LoVo (cell line): ENCODE data around the gene CCDC83.
"Not testable (repeated sequence)": the region's sequence is repeated elsewhere in the genome, so short reads cannot be mapped to it uniquely, and the experiment has no call there.

ENCODE experiments used
- DNase-seq: peaks from one replicate; pipeline ENCODE4 v3.0.0-alpha.2; 2016; ENCODE audit warnings: low spot score

The CCDC83 gene

DNA sequence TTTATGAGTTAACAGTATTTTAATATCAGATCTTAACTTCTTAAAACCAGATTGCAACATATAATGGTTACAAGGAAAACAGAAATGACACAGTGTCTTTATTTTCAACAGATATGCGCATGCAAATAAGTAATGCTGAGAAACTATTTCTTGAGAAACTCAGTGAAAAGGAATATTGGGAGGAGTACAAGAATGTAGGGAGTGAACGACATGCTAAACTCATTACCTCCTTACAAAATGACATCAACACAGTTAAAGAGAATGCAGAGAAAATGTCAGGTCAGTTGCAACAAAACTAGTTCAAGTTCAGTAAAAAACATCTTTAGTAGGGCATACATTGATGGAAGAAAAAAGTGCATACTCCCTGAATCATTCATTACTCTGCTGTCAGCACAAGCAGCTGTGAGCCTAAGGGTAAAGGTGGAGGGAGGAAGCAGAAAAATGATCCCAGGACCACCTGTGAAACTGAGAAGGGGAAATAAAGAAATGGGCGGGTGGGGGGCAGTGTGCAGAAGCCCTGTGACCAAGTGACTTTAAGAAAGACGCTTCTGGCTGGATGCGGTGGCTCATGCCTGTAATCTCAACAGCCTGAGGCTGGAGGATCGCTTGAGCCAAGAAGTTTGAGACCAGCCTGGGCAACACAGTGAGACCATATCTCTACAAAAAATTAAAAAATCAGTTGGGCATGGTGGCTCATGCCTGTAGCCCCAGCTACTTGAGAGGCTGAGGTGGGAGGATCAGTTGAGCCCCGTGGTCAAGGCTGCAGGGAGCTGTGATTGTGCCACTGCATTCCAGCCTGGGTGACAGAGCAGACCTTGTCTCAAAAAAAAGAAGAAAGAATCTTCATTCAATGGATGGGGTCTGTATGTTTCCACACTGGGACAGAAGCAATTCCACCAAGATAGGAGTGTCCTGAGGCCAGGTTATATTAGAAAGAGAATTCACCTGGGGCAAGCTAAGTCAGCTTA is 31.2 kb downstream of the CCDC83 start:
- no peak for DNase-seq

DNA sequence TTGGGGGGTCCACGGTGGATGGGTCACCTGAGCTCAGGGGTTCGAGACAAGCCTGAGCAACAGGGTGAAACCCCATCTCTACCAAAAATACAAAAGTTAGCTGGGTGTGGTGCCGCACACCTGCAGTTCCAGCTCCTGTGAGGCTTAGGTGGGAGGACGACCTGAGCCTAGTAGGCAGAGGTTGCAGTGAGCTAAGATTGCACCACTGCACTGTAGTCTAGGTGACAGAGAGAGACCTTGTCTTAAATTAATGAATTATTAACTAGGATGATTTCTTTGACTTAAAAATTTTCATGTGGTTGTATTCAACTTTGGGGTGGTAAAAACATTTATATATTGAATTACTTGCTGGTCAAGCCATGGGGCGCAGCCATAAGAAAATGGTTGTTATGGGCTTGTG is 33.9 kb downstream of the CCDC83 start:
- DNase-seq = no peak

DNA sequence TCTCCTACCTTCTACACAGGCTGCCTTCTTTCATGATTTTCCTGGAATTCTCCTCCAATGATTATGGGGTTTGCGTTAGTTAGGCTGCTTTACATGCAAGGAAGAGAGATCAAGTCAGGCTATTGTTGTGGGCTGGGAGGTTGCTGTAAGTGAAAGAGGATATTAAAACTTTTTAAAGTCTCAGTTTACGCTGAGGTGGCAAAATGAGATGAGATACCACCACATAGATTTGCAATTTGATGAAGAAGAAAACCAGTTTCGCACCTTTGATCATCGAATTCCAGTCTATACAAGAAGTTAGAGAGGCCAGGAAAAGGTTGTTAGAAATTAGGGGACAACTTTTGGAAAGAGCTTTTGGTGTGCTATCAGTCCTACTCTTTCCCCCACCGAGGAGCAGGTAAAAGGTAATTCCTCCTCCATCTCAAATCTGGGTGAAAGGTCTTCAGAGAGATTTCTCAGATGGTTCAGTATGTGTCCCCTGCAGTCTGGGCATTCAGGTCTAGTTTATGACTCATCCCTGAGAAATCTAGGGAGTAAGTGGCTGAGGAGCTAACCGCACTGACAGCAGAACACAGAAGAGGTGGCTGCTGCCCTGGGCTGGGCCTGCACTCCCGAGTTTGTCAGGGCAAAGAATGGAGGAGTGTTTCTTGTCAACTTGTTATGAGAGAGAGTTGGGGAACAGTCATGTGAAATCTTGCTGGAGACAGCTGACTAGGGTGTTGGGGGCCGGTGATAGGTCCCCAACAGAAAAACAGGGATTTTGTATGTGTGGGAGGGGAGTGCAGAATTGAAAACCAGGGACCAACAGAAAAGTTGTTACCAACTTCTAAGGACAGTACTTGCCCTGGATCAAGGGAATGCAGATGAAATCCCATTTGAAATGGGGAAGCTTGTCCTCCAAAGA is 34.7 kb downstream of the CCDC83 start:
- peak; percentile 78 for DNase-seq

DNA sequence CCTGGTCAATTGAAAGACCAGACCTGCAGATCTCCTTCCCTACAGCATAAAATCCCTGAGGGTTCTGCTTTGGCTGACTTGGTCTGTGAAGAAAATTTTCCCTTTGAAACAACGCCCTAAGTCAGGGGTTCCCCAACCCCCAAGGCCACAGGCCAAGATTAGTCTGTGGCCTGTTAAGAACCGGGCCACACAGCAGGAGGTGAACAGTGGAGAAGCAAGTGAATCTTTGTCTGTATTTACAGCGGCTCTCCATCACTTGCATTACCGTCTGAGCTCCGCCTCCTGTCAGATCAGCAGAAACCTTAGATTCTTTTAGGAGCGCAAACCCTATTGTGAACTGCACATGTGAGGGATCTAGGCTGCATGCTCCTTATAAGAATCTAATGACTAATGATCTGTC is 38.2 kb downstream of the CCDC83 start:
- no peak for DNase-seq

DNA sequence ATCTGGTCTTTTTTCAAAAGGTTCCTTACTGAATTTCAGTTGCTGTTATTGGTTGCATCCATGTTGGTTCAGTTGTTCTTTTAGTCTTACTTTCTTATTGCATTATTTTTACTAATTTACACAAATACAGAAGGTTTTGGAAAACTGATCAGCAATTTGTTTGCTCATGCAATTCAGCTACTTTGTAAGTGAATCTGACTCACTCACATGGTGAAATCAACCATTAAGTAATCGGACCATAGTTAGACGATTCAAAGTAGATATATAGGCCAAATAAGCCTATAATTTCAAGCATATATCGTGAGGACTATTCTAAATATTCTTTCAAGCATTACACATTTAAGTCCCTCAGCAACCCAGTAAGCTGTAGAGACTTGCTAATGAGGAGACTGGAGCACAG is 41.7 kb downstream of the CCDC83 start:
- no peak for DNase-seq

DNA sequence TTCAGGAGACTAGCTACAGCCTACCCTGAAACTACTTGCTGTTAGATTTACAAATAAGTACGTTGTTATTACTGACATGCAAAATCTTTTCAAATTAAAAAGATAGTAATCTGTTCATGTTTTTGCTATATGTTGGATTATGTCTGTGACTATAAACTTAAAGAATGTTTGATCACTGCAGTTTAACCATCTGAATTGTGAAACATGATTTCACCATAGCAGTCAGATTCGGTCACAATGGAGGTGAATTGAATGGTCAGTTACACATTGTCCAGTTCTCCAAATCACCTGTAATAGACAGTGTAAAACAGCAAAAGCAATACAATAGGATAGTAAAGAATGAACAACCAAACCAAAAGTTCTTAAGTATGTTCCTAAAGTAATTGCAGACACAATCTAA is 43.3 kb downstream of the CCDC83 start:
- no peak for DNase-seq

DNA sequence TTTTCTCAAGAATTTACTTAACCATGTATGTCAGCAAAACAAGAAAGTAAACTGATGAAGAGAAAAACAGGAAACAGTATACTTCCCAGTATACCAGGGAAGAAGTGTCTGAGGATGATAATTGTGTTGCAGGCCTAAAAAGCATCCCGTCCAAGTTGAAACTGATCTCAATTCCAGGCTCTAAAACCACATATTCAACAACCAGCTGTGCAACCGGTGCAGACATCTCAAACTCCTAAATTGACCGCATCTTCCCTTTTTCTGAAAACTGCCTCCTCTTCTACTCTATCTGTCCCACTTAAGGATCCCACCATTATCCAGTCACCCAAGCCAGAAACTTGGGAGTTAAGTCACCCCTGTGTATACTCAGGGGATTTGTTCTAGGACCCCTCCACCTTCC is 47.2 kb downstream of the CCDC83 start:
- no peak for DNase-seq

DNA sequence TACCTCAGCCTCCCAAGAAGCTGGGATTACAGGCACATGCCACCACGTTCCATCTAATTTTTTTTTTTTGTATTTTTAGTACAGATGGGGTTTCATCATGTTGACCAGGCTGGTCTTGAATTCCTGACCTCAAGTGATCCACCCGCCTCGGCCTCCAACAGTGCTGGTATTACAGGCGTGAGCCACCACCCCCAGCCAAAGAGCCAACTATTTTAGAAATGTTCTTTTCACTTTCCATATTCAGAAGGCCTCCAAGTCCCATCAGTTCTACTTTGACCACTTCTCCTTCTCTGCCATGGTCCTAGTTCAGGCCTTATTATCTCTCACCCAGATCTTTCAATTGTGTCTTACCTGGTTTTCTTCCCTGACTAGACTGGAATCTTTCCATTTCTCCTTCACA is 48.2 kb downstream of the CCDC83 start:
- no peak for DNase-seq

DNA sequence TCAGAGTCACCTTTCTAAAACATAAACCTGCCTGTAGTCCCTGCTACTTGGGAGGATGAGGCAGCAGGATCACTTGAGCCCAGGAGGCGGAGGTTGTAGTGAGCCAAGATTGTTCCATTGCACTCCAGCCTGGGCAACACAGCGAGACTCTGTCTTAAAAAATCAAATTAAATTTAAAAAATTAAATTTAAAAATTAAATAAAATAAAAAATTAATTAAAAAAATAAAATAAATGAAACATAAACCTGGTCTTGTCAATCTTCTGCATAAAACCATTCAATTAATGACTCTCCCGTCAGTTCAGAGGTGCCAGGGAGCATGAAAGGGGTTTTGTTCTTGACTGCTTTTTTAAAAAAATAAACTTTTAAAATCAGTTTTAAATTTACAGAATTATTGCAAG is 48.6 kb downstream of the CCDC83 start:
- DNase-seq = no peak

DNA sequence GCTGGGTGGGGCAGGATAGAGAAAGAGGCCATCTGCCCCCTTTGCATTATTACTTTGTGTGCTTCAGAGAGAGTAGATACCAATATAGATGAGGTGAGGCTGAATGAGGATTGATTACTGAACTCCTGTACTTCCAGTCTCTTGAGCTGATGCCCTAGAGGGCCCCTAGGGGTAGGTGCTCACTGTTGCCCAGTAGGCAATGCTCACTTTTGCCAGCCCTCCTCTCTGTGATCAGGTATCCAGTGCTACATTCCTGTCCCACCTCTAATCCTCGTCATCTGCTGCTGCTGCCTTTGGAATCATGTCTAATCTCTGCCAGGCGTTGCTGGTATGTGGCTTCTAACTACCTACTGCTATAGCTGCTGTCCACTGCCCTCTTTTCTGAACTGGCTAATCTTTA is 57.2 kb downstream of the CCDC83 start:
- no peak for DNase-seq

DNA sequence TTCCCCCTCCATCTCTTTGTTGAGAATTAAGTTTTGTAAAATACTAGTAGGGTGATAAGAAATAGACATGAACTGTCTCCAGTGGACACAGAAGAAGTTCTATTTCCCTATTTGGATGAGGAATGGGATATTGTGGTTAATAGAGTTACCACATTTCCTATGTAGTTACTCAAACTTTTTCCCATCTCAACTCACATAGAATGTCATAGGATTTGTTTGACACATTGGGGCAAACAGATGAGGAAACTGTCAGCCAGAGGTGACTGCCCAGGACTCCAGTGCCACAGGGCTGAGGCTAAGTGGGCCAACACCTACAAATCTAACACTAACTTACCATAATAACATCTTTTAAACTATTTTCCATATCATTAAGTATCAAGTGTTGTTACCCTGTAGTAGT is 58.3 kb downstream of the CCDC83 start:
- no peak for DNase-seq

DNA sequence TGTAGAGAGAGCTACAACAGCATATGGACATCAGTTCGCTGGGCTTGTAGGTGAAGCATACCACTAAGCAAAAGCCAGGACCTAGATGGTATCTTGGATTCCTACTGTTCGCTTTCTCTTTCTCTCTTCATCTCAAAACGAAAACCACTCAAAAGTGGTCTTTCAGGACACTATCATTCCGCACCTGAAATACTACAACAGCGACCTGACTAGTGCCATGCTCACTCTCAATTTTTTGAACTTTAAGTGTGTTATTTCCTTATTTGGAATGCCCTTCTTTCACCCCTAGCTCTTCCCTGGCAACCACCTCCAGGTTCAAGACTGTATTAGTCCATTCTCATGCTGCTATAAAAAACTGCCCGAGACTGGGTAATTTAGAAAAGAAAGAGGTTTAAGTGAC is 59.2 kb downstream of the CCDC83 start:
- no peak for DNase-seq

DNA sequence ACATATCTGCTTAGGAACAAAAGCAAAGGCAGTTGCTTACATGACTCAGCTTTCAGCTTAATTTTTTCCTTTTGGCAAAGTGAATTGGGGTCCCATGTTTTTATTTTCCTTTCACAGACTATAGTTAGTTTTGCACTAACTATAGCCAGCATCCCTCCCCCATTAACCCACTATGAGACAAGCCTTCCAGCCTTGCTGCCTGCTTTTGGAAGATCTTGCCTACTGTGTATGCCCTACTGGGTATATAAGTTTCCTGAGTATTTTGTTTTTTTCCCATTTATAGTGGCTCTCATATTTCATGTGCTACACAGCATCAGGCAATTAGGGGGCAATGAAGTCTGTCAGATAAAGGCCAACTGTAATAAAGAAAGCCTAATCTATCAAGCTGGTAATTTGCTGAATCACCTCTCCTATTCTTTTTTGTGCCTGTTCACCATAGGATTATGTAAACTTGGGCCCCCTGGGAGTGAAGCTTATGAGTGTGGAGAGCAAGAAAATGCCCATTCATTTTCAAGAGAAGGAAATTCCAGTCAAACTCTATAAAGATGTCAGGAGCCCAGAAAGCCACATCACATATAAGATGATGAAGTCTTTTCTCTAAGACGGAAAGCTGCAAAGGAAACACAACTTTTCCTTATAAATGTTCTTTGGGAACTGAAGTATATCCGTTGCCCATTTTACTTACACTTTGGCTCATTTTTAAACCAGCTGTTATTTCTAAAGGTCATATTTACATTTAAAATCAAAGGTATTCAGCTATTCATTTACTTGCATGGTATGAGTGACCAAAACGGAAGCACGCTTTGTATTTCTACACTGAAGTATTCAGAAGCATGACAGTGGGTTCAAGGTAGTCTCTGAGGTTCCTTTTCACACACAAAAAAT is 64.0 kb downstream of the CCDC83 start:
- no peak for DNase-seq

DNA sequence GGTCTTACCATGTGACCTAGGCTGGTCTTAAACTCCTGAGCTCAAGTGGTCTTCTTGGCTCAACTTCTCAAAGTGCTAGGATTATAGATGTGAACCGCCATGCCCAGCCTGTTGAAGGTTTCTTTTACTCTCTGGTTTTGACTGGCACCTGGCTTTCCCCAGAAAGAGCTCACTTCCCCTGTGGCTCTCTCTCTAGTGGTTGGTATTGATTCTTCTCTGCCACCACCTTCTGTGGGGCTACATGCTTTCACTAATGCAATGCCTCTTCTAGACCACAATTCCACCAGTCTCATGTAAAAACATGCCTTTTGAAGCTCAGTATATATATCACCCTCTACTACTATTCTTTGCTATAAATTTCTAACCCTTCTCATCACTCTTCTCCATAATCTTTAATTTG is 67.2 kb downstream of the CCDC83 start:
- DNase-seq = no peak

DNA sequence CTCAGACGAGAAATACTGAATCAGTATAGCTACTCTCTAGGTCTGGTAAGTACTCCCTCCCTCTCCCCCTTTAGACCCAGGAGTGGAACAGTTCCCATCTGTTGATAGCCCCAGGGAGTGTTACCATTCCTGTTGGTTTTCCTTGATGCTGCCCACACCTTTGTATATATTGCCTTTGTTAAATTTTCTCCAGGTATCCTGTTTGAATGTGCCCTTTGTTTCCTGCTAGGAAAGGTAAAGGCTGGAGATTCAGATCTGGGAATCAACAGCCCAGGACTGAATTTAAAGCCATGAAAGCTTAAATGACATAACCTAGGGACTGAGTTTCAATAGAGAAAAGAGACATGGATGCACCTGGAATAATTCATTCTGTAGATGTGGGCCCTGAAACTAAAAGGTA is 68.3 kb downstream of the CCDC83 start:
- DNase-seq = no peak

DNA sequence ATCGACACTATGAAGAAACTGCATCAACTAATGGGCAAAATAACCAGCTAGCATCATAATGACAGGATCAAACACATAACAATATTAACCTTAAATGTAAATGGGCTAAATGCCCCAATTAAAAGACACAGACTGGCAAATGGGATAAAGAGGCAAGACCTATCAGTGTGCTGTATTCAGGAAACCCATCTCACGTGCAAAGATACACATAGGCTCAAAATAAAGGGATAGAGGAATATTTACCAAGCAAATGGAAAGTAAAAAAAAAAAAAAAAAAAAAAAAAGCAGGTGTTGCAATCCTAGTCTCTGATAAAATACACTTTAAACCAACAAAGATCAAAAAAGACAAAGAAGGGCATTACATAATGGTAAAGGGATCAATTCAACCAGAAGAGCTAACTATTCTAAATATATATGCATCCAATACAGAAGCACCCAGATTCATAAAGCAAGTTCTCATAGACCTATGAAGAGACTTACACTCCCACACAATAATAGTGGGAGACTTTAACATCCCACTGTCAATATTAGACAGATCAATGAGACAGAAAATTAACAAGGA is 71.6 kb downstream of the CCDC83 start:
- DNase-seq = not testable (repeated sequence)

DNA sequence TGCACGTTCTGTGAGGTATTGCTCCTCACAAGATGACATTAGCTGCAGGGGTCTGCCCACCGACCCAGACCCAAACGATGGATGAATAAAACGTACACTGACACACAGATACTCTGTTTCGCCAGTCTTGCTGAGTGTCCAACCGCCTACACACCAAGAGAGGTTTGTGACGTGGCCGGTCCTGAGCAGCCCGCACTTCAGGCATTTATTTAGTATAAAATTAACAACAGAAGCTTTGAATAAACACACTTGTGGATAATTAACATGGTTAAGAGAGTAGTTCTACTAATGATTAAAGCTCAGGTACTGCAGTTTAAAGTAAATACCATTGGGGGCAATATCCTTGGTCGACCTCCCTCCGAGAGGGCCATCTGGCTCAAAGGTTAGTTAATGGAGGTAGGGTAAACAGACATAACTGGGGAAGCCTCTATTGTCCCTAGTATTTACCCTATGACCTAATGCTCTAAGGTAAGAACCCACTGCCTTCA is 75.7 kb downstream of the CCDC83 start:
- no peak for DNase-seq

DNA sequence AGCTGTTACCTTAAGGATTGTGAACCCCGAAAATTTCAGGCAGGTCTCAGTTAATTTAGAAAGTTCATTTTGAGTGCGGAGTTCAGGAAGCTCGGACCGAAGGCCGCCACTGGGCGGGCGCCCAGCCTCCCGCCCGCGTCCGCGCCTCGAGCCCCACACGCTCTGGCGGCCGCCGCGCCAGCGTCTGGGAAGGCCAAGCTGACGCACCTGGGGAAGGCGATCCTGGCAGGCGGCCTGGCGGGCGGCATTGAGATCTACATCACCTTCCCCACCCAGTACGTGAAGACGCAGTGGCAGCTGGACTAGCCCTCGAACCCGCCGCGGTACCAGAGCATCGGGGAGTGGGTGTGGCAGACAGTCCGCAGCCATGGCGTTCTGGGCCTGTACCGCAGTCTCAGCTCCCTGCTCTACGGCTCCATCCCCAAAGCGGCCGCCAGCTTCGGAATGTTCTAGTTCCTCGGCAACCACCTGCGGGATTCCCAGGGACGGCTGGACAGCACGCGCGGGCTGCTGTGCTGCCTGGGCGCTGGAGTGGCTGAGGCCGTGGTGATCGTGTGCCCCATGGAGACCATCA is 79.5 kb downstream of the CCDC83 start:
- no peak for DNase-seq

DNA sequence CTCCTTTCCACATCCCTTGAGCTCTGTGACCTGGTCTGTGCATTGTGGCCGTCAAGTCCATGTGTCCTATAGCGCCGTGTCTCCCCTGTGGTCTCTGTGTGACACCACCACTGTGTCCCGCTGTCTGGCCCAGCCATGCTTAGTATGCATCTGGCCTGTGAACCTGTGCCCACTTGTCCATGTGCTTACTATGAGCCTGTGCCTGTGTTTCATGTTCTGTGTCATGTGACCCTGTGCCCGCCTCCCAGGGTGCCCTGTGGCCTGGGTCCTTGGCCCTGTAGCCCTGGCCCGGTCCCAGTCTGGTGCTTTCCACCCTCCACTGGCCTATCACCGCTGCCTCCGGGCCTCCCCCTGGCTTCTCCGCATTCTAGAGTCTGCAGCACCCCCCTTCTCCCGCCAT is 80.6 kb downstream of the CCDC83 start:
- DNase-seq = no peak

DNA sequence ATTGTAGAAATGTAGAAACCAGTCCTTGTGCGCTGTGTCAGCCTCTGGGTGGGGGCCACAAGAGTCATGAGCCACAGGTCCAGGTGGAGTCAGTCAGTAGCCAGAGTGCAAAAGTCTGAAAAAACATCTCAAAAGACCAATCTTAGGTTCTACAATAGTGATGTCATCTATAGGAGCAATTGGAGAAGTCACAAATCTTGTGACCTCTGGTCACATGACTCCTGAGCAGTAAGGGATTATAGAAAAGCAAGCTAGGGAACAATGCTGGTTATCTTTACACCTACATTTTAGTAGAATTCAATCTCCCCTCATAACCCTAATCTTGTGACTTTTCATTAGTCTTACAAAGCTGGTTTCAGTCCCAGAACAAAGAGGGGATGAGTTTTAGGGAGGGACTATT is 82.7 kb downstream of the CCDC83 start:
- no peak for DNase-seq
